Gastroesophageal sphincter (tissue), 4 donors: Measurements from ENCODE around the gene SPSB4. TPM values are rescaled to one million over a fixed set of nuclear protein-coding genes. Genes with fewer than 3 reads are reported as not detected.

ENCODE experiments used
- ATAC-seq: fragments of 150-250 bp; one replicate; pipeline ENCODE4 v1.9.1; 2016; ENCODE audit warnings: mild to moderate bottlenecking, moderate library complexity
- H3K27ac ChIP-seq, 4 donors: fragments of 200-600 bp; sonication (generic) in 3 of 4; 1 replicate in 3 of 4; 2 replicates in 1 of 4; pipeline ENCODE4 v1.5.1; 2016 to 2019
- H3K27me3 ChIP-seq: fragments of 200-600 bp; sonication (generic); one replicate; pipeline ENCODE4 v1.5.1; 2019
- H3K36me3 ChIP-seq, 2 donors: fragments of 200-600 bp; sonication (generic); one replicate each; pipeline ENCODE4 v1.5.1; 2019; ENCODE audit warnings: control low read depth in 1 of 2
- H3K4me1 ChIP-seq, 3 donors: fragments of 200-600 bp; sonication (generic); 1 replicate in 2 of 3; 2 replicates in 1 of 3; pipeline ENCODE4 v1.5.1; 2016 to 2019; ENCODE audit warnings: control low read depth in 2 of 3
- H3K4me3 ChIP-seq, 2 donors: fragments of 200-600 bp; sonication (generic); one replicate each; pipeline ENCODE4 v1.5.1; 2019; ENCODE audit warnings: mild to moderate bottlenecking in 1 of 2, moderate library complexity in 1 of 2
- H3K9me3 ChIP-seq, 3 donors: fragments of 200-600 bp; sonication (generic); one replicate each; pipeline ENCODE4 v1.5.1; 2017 to 2019; ENCODE audit warnings: control low read depth in 2 of 3
- CTCF ChIP-seq, 4 experiments: fragments of 200-600 bp in 2 of 4; fragments of 450-650 bp in 2 of 4; sonication (generic) in 1 of 4; IDR thresholded peaks; one replicate each; pipeline ENCODE4 v1.5.1; 2017 to 2019; ENCODE audit warnings: antibody characterized with exemption in 4 of 4, mild to moderate bottlenecking in 2 of 4, moderate library complexity in 2 of 4
- EP300 ChIP-seq: sonication (generic); formaldehyde crosslinking; IDR thresholded peaks from one replicate; pipeline ENCODE4 v1.6.1; 2017; ENCODE audit warnings: antibody characterized with exemption, mild to moderate bottlenecking
- POLR2A ChIP-seq, 2 donors: fragments of 450-650 bp; IDR thresholded peaks; one replicate each; pipeline ENCODE4 v1.6.1; 2017; ENCODE audit warnings: antibody characterized with exemption in 2 of 2, mild to moderate bottlenecking in 2 of 2, moderate library complexity in 1 of 2
- POLR2AphosphoS5 ChIP-seq: sonication (generic); formaldehyde crosslinking; IDR thresholded peaks from one replicate; pipeline ENCODE4 v1.6.1; 2017; ENCODE audit warnings: antibody characterized with exemption
- WGBS, 2 donors: methylation state at CpG; one replicate each; pipeline ENCODE4 v1.1.5; 2018; ENCODE audit warnings: low coverage in 1 of 2; 5-methylcytosine and 5-hydroxymethylcytosine counted together
- total RNA-seq, 4 donors: library from RNA; depleted of rRNA; stranded (reverse); fragments of >200 nt; gene quantifications; one replicate each; pipeline ENCODE4 v1.1.0, GENCODE V29; 2016

Gene SPSB4
- total RNA-seq, 4 donors from 2014 or later, result 0.22 to 3.4 (median 1.2) TPM

GRCh38 chr3:141193066-141193830 lies 142.1 kb downstream of the SPSB4 start:
- TF ChIP-seq POLR2AphosphoS5 (no peak), CTCF (IDR thresholded peaks at IDR 0.05) (no peak), EP300 (no peak), POLR2A (IDR thresholded peaks at IDR 0.05) (no peak)
- no peak overlapping the region for H3K27ac ChIP-seq
- no peaks in the 10 kb centered on the region for H3K9me3 ChIP-seq
- no peak for ATAC-seq
- no peaks in the 10 kb centered on the region for H3K4me1 ChIP-seq
- no peak overlapping the region for H3K4me3 ChIP-seq
- H3K36me3 ChIP-seq, result no peaks in the 10 kb centered on the region
- H3K27me3 ChIP-seq, result peaks cover 16% of the 10 kb centered on the region
- WGBS, 2 donors, result 88 to 94% methylated on average over 3 to 8 of the region's 13 CpGs

Other genes with a start within 250 kb of the SPSB4 start
- 10 to 100 TPM; 42.1 to 73.8 (median 62.3) TPM for gene SLC25A36, start 109.5 kb upstream of the SPSB4 start, total RNA-seq
- 10 to 100 TPM in 2 of 4 donors, 1 to 10 TPM in 2; 6.5 to 16.9 (median 10.0) TPM for gene PXYLP1, start 180.5 kb downstream of the SPSB4 start, total RNA-seq